SHP77 treated with DMSO at 0.1 percent for 48 hours (cell line): Measurements from ENCODE around the gene NELL2.

Experiments used
- DNase-seq: peaks from one replicate; lab custom pipeline; 2025; lab: John Stamatoyannopoulos, UW

NELL2 gene

DNA sequence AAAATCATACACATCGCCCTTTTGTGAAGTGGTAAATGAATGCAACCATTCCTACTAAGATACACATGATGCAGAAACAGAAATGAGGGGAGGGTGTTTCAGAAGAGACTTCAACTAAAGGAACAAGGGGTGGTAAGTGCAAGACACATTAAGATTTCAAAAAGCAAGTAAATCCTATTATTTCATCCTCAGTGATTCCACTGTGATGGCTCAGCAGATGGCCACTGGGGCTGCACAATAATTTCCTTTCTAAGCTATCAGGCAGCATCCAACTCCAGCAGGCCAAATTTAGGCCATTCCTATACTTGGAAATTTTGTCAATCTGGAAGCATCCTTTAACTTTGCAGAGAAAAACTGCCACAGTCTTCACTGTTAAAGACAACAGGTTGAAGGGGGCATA lies 272.4 kb downstream of the NELL2 start:
- no peak for DNase-seq

DNA sequence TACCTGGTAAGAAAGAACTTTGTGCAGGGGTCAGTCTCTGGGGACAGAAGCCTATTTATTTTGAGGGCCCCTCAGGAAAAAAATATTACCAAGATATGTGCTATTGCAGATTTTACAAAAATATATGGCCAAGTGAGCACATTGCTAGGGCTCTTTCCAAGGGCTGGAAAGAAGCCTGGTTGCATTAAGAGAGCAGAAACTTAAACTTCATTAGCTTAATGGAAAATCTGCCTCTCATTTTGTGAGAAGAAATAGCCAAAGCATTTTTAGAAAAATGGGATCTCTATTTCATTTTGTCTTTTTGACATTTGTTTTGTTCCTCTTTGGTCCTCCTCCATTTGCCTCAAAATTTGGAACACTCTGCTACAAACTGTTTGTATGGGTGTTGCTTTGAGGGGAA lies 283.5 kb downstream of the NELL2 start:
- no peak for DNase-seq

DNA sequence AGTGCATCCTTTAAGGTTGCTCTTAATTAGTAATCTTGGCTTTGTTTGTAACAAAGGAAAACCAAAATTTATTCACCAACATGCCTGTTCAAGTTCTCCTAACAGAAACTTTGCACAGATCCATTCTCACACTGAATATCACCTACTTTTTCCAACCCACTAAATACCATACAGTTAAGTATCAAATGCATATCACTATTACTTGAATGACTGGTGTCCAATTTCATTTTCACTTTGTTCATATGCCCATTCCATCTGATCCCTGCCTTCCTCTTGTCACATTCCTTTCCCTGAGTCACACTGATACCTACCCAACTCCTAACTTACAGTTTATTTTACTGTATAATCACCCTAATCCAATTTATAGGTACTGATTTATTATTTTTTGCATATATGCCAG lies 286.4 kb downstream of the NELL2 start:
- DNase-seq, result no peak

DNA sequence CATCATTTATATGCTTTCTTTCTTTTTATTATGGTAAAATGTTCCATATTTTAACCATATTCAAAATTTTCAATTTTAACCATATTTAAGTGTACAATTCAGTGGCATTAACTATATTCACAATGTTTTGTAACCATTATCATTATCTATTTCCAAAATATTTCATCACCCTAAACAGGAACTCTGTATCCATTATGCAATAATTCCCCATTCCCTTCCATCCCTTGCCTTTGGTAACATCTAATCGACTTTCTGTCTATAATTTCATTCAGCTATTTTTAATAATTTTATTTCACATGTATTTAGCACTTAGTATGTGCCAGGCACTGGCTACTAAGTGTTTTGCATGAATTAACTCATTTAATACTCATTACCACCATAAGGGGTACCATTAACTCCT lies 287.5 kb downstream of the NELL2 start:
- DNase-seq, result no peak

DNA sequence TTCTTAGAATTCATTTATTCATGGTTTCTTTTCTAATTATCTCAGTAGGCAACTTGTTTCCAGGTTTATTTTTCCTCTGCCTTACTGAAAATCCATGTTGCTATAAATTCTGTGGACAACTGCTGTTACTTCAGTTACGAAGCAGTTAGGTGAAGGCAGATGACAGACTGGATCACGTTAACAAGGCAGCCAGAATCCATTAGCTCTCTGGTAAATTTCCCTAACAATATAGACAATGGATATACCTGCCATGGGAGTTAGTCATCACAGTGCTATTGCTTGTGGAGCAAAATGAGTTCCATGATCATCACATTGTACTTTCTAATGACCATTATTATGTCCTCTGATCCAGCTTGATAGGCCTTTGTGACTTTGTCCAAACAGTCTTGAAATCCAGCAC lies 291.5 kb downstream of the NELL2 start:
- no peak for DNase-seq

DNA sequence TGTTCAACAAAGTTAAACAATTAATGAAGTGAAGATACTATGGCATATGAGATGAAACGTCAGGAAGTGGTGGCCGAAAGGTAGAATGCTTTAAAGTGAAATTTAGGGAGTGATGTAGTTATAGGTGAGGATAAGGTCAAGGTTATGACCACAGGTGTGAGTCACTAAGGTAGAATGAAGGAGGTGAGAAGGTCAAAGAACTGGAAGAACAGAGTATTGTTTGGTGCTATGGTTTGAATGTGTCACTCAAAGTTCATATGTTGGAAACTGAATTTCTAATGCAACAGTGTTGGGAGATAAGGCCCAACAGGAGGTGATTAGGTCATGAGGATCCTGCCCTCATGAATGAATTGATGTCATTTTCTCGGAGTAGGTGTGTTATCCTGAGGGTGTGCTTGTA lies 293.6 kb downstream of the NELL2 start:
- no peak for DNase-seq

DNA sequence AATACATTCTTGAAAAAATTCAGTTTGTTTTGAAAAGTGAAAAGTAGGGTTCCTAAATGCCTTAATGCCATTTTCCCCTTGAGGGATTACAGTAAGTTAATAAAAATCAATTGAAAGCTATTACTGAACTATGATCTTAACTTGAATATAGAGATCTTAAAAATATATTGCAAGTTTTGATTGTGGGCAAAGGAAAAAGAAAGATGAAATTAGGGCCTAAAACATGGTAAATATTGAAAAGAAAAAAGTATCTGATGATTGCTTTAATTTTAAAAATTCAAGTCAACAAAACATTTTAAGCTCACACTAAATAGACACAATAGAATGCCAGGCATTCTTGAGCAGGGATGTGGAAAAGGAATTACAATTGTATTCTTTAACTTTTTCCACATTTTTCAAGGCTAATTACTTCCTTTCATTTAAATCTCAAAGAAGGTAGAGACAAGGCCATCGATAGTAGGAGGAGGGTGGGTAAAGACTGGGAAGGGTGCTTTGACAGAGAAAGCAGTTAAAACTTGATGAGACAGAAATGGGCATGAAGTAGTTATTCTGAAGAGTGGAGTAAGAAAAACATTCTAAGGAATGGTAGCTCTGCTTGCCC lies 294.4 kb downstream of the NELL2 start:
- DNase-seq, result no peak

DNA sequence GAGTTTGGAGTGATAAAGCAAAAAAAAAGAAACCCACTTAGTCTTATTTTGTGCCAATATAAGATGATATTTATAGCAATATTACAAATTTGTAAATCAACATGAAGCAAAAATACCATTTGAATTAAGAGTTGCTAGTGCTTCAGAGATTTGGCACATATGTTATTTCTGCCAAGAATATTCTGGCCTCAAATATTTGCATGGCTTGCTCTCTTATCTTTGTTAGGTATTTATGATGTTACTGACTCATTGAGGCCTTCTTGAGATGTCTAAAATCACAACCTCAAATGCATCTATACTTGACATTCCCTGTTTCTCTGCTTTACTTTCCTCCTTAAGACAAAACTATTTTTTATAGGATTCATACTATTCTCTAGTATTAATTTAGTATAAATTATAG lies 301.5 kb downstream of the NELL2 start:
- DNase-seq, result no peak

DNA sequence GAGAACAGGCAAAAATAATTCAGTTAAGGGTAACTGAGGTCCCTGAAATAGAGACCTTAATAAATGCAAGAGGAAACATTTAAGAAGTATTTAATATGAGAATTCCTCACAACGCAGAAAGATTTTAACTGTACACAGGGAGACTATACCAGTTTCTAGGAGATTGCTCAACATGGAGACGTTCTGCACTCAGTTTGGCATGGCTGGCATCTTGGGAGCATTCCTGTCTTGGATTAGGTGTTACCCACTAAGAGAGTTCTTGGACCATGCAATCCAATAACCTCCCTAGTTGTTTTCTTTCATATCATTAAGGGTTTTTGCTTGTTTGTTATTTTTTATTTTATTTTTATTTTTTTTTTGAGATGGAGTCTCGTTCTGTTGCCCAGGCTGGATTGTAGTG lies 302.4 kb downstream of the NELL2 start:
- DNase-seq, result no peak

DNA sequence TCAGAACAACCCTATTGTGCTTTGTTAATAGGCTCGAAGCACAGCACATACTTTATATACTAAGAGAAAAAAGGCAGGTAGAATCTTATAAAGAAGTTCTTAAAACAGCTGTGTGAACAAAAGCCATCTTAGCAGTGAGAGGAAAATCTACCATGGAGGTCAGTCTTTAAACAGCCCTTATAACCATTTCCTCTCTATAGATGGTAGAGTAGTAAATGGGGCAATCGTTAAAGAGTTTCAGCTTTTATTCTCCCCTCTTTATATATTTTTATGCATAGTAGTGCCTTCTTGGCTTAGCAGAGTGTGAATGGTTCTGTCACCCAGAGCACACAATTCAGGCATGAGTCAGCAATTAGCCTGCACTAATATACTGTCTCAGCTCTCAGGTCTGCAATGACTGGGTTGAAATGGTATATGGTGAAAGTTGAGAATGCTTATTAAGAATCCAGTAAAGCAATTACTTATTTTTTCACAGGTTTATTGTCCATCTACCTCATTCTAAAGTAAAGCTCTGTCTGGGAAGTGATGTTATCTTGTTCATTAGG lies 305.0 kb downstream of the NELL2 start:
- no peak for DNase-seq

DNA sequence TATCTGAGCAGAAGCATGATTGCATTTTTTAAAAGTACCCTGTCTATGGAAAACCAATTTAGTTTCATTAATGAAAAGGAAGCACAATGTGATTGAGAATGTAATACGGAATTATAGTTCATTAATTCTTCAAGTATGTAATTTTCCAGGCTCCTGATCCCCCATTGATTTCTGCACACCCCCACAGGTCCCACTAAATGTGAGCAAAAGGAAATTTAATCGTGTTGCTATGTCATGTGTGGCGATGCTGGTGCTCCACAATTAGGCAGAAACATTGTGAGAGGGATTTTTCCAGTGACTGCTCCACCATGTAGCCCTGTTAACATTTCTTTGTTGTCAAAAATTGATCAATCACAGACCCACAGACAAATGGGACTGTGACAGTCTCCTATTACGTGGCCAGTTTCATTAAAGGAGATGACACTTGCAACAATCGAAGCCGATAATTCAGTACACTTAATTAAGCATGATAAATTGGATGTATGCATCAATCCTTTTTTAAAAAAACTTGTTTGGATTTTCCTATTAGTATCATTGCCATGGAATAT lies 306.0 kb downstream of the NELL2 start:
- DNase-seq, result no peak

DNA sequence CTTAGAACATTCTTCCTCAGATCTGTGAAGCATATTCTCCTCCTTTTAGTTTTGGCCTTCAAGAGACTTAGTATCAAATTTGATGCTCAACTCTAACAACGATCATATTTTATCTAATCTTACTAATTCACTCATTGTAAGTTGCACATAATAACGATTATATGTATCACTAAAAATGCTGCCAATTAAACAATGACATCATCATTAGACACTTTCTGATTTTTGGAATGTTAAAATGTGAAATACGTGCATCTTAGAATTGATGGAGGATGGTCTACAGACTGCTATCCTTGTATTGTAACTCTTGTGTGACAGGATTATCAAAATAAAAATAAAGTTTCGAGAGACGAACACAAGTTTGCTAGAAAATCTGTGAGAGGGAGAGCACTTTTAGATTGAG lies 311.0 kb downstream of the NELL2 start:
- no peak for DNase-seq

DNA sequence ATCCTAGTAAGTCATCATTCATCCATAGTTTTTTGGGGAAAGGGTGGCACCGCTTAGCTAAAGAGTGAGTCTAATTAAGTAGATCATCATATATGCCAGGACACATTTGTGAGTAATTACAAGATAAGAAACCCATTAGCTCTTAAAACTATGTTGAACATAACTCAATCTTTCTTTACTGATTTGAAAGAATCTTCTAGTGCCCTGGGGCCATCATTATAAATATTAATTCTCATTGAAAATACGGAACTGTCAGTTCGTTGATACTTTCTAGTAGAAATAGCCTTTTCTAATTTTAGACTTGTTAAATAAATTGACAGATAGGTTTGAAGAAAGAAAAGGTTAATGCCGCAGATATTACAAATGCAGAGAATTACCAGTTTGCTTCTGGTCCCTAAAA lies 312.6 kb downstream of the NELL2 start:
- no peak for DNase-seq

DNA sequence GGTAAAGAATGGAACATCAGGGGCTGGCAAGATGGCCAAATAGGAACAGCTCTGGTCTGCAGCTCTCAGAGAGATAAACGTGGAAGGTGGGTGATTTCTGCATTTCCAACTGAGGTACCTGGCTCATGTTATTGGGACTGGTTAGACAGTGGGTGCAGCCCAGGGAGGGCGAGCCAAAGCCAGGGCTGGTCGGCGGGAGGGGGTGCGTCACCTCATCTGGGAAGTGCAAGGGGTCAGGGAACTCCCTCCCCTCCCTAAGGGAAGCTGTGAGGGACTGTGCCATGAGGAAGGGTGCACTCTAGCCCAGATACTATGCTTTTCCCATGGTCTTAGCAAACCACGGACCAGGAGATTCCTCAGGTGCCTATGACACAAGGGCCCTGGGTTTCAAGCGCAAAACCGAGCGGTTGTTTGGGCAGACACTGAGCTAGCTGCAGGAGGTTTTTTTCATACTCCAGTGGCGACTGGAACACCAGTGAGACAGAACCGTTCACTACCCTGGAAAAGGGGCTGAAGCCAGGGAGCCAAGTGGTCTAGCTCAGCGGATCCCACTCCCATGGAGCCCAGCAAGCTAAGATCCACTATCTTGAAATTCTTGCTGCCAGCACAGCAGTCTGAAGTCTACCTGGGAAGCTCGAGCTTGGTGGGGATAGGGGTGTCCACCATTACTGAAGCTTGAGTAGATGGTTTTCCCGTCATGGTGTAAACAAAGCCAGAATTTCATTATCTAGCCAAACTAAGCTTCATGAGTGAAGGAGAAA lies 317.6 kb downstream of the NELL2 start:
- no peak for DNase-seq

DNA sequence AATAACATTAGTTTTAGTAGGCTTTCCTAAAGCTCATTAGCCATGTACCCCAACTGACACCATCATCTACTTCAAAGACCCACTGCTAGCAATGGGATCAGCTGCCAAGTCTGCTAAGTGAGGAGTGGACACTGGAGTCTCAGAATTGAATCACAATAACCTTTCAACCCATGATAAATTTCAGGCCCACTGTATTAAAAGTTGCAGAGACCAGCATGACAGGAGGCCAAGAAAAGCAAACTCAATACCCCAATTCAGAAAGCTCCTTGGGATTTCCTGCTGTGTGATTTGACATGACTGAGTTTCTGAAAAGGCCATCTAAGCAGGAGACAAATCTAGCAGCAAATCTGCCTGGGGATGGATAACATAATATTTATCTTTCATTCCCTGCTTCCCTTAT lies 320.7 kb downstream of the NELL2 start:
- no peak for DNase-seq

DNA sequence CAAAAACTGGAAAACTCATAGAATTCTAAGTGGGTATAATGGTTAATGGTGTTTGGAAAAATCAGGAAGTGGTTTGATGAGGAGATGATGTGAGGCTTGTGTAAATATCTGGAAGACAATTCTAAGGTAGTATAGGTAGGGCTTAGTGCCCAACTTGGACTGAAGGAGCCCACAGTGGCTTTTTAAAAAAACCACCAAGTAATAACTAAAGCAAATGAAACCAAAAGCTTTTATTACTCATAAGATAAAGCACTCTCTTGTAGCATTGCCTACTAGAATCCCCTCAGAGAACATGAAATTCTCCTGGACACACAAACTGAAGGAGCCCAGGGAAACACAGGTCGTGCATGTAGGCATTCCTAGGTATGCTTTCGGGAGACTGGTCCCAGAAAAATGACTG lies 324.5 kb downstream of the NELL2 start:
- no peak for DNase-seq

DNA sequence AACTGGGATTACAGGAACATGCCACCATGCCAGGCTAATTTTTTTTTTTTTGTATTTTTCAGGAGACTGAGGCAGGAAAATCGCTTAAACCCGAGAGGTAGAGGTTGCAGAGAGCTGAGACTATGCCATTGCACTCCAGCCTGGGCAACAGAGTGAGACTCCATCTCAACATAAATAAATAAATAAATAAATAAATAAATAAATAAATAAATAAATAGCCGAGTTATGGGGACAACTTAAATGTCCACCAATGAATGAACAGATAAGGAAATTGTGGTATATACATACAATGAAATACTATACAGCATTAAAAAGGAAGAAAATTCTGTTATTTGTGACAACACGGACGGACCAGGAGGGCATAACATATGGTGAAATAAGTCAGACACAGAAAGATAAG lies 325.7 kb downstream of the NELL2 start:
- no peak for DNase-seq

DNA sequence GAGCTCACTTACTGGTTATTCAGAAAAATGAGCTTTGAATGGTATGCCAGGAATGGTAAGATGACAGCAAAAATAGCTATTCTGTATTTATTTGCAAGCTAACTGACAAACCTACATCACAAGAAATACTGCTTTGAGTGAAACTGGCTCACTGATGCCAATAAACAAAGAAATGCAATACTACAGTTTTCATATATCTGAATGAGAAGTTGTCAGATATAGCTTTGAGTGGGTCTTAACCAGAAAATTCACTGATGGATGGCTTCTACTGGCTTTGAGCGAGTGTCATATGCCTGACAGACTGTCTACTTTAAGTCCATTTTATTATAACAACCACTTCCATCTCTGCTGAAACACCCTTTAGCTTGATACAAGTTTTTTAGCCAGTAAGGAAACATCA lies 330.1 kb downstream of the NELL2 start:
- DNase-seq, result no peak

DNA sequence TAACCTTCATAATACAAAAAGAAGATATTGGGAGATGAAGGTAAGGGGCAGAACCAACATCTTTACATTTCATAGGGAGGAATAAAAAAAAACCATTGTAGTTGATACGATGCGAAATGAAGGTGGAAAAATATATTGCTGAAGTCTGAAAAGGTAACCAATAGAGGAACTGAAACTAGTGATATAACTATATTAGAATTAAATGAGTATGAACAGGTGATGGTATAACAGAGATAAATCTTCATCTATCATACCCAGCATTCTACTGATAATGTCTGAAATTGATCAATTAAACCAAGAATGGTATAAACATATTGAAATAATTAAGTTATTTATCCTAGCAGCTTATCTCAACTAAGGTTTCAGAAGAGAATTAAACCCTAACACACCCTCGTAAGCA lies 332.1 kb downstream of the NELL2 start:
- no peak for DNase-seq

DNA sequence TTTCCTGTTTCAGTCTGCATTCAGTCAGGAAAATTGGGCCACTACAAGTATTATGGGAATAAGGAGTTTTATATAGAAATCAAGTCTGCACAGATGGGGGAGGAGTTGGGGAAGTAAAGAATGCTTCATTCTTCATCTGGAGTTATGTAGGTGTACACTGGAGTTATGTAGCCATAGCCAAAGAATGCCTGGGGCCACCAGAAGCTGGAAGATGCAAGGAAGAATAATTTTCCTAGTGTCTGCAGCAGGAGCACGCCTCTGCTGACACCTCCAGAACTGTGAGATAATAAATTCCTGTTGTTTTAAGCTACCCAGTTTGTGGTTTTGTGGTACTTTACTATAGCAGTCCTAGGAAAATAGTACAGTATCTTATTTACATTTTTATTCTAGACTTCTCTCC lies 333.4 kb downstream of the NELL2 start:
- DNase-seq, result no peak

DNA sequence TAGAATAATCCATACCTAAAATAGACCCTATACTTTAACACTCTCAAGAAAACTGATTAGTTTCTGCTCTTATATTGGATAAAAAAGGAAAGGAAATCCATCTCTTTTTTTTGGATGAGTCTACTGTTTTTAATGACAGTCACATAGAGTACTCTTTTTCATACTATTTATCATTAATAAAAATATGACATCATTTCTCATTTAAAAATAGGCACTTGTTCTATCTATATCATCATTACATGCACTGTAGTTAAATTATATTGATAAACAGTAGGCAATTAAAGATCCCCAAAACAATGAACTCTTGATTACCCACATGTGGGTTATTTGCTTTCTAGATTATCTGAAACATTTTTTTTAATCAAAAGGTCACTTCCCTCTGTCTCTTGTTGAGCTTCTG lies 338.8 kb downstream of the NELL2 start:
- no peak for DNase-seq

DNA sequence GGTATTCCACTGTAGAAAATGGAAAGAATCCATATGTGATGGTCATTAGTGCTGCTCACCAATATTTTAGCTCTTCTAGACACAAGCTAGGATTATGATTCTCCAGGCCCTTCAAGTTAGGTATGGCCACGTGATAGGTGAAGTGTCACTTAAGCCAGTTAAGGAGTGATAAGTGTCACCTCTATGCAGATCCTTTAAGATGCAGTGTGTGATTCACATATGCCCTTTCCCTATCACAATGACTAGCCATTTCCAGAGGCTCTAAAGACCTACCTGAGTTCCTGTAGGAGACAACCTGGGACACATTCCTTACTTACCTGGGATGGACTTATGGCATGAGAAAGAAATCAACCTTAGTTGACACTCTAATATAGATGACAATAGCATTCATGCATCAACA lies 343.2 kb downstream of the NELL2 start:
- DNase-seq, result no peak

DNA sequence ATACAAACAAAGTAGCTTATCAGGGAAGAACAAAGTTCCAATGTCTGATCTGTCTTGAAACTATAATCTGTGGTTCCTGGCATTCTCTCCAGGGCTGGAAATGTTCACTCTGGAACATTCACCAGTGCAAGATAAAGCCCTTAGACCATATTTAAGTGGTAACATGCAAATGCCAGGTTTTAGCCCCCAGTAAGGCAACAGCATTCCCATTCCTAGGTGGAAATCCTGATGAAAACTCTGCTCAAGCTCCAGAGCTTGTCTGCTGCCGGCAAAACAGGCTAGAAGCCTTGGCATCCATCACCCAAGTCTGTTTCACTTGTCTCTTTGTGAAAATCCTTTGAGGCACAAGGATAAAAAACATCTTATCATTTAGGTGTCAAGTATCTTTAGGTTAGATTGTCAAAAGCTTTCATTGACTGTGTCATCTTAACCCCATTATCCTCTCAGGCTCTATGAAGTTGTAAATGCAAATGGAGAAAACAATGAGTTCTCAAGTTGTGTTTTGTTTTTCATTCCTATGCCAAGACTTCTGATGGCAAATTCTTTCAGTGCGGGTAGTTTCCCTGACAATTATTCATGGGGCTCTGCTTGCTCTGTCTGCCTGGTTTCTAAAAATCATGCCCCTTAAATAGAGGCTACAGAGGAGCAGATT lies 344.7 kb downstream of the NELL2 start:
- DNase-seq, result no peak
